SU-DHL-6 (cell line): ENCODE results near the gene MSTN.

Experiments used
- CTCF ChIP-seq: fragments of 200-600 bp; sonication (generic); IDR thresholded peaks from one replicate; pipeline ENCODE4 v1.5.1; 2017; ENCODE audit warnings: antibody characterized with exemption, mild to moderate bottlenecking, low read length, moderate library complexity; ENCODE audit not compliant: insufficient read depth, poor library complexity, severe bottlenecking
- EZH2phosphoT487 ChIP-seq: fragments of 200-600 bp; sonication (generic), shearing (Covaris generic); conservative IDR thresholded peaks from 2 replicates; pipeline ENCODE4 v1.6.1; 2018; ENCODE audit warnings: mild to moderate bottlenecking, antibody characterized with exemption, low read length, moderate library complexity, mixed read lengths

- TF ChIP-seq CTCF = no peak
- TF ChIP-seq EZH2phosphoT487 = no peak
Observed at GRCh38 chr2:190062601-190063000, at the start of gene MSTN.
